ENCODE data around the gene GSTK1.

- TF ChIP-seq CTCF (IDR thresholded peaks at IDR 0.05) = no peak
- TF ChIP-seq POLR2A (IDR thresholded peaks at IDR 0.05) = no peak
Observed at GRCh38 chr7:143300959-143301935, 38.0 kb downstream of the GSTK1 start.

All from testis (tissue), 2 donors.